Breast epithelium (tissue), 4 donors: Measurements from ENCODE around the gene FYCO1. TPM values are rescaled to one million over a fixed set of nuclear protein-coding genes. Genes with fewer than 3 reads are reported as not detected.

Experiments used
- DNase-seq, 2 donors: peaks; one replicate each; pipeline ENCODE4 v3.0.0-alpha.2; 2019; ENCODE audit warnings: low spot score in 2 of 2
- H3K27ac ChIP-seq, 2 donors: fragments of 200-600 bp; sonication (generic) in 1 of 2; one replicate each; pipeline ENCODE4 v1.5.1; 2016 to 2019; ENCODE audit warnings: mild to moderate bottlenecking in 1 of 2
- H3K27me3 ChIP-seq, 2 donors: fragments of 200-600 bp; sonication (generic) in 1 of 2; one replicate each; pipeline versions ENCODE4 v1.5.1 to v1.6.0; 2017 to 2019; ENCODE audit warnings: control low read depth in 1 of 2, mild to moderate bottlenecking in 1 of 2
- H3K36me3 ChIP-seq: fragments of 200-600 bp; one replicate; pipeline ENCODE4 v1.5.1; 2019
- H3K4me1 ChIP-seq, 2 donors: fragments of 200-600 bp; sonication (generic); one replicate each; pipeline ENCODE4 v1.5.1; 2016 to 2019; ENCODE audit warnings: control low read depth in 1 of 2
- H3K4me3 ChIP-seq, 3 donors: fragments of 200-600 bp; sonication (generic); 1 replicate in 2 of 3; 2 replicates in 1 of 3; pipeline ENCODE4 v1.5.1; 2016 to 2019; ENCODE audit warnings: mild to moderate bottlenecking in 3 of 3, moderate library complexity in 2 of 3
- H3K9me3 ChIP-seq, 2 donors: fragments of 200-600 bp; sonication (generic) in 1 of 2; one replicate each; pipeline ENCODE4 v1.5.1; 2016 to 2019; ENCODE audit warnings: control low read depth in 1 of 2
- POLR2A ChIP-seq: fragments of 450-650 bp; IDR thresholded peaks from one replicate; pipeline ENCODE4 v1.6.1; 2016; ENCODE audit warnings: antibody characterized with exemption, mild to moderate bottlenecking, moderate library complexity
- POLR2AphosphoS5 ChIP-seq, 3 donors: sonication (generic); formaldehyde crosslinking; IDR thresholded peaks; one replicate each; pipeline ENCODE4 v1.6.1; 2017; ENCODE audit warnings: antibody characterized with exemption in 3 of 3
- intact Hi-C: fragments of 100-400 bp; cut with DNase I; formaldehyde crosslinking; loops from one replicate; pipeline ENCODE4 v1.15.1; 2023; ENCODE audit warnings: low total_unique reads
- total RNA-seq, 3 donors: library from RNA; depleted of rRNA; stranded (reverse); fragments of >200 nt; gene quantifications; one replicate each; pipeline ENCODE4 v1.1.0, GENCODE V29; 2016
- TF ChIP-seq, protein P1 (sequence below), 3 donors: fragments of 450-650 bp; IDR thresholded peaks; one replicate each; pipeline ENCODE4 v1.5.1; 2016 to 2017; ENCODE audit warnings: antibody characterized with exemption in 3 of 3, mild to moderate bottlenecking in 3 of 3, moderate library complexity in 3 of 3

FYCO1 gene
- total RNA-seq, 3 donors from 2014 or later, result 40.7 to 48.2 (median 44.6) TPM

DNA sequence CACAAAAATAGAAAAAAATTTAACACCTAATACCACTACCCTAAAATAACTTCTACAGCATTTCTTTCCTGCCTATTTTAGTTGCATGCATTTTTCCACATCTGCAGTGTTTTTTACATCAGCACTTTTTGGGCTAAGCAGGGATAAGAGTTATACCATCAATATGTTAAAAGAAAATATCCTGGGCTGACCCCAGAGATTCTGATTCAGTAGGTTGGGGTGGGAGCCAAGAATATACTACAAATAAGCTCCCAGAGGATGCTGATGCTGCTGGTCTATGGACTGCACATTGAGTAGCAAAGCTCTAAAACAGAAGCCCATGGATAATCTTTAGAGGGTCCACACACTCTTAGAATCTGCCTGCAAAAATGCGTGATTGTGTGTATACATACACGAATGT lies 14.8 kb downstream of the FYCO1 start:
- Histone ChIP-seq H3K27me3 (no peaks in the 10 kb centered on the region), H3K36me3 (no peaks in the 10 kb centered on the region), H3K4me1 (peaks cover 4 to 22% of the 10 kb centered on the region in 2 donors), H3K9me3 (no peaks in the 10 kb centered on the region), H3K27ac (no peak overlapping the region), H3K4me3 (no peak overlapping the region)
- TF ChIP-seq, protein P1, sequence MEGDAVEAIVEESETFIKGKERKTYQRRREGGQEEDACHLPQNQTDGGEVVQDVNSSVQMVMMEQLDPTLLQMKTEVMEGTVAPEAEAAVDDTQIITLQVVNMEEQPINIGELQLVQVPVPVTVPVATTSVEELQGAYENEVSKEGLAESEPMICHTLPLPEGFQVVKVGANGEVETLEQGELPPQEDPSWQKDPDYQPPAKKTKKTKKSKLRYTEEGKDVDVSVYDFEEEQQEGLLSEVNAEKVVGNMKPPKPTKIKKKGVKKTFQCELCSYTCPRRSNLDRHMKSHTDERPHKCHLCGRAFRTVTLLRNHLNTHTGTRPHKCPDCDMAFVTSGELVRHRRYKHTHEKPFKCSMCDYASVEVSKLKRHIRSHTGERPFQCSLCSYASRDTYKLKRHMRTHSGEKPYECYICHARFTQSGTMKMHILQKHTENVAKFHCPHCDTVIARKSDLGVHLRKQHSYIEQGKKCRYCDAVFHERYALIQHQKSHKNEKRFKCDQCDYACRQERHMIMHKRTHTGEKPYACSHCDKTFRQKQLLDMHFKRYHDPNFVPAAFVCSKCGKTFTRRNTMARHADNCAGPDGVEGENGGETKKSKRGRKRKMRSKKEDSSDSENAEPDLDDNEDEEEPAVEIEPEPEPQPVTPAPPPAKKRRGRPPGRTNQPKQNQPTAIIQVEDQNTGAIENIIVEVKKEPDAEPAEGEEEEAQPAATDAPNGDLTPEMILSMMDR (IDR thresholded peaks at IDR 0.05), result no peak
- TF ChIP-seq POLR2AphosphoS5 (IDR thresholded peaks at IDR 0.05), result no peak
- TF ChIP-seq POLR2A, result no peak
- DNase-seq, result no peak
- intact Hi-C loops, result no loop called here

GRCh38 chr3:45980229-45980813 lies 15.3 kb downstream of the FYCO1 start:
- no peak for DNase-seq
- intact Hi-C loops, result no loop called here
- Histone ChIP-seq H3K27ac (no peak overlapping the region), H3K36me3 (no peaks in the 10 kb centered on the region), H3K9me3 (no peaks in the 10 kb centered on the region), H3K4me3 (no peak overlapping the region), H3K4me1 (peaks cover 4 to 17% of the 10 kb centered on the region in 2 donors), H3K27me3 (no peaks in the 10 kb centered on the region)
- TF ChIP-seq POLR2AphosphoS5 (IDR thresholded peaks at IDR 0.05), result no peak
- TF ChIP-seq, protein P1 (IDR thresholded peaks at IDR 0.05), result no peak
- no peak for TF ChIP-seq POLR2A

DNA sequence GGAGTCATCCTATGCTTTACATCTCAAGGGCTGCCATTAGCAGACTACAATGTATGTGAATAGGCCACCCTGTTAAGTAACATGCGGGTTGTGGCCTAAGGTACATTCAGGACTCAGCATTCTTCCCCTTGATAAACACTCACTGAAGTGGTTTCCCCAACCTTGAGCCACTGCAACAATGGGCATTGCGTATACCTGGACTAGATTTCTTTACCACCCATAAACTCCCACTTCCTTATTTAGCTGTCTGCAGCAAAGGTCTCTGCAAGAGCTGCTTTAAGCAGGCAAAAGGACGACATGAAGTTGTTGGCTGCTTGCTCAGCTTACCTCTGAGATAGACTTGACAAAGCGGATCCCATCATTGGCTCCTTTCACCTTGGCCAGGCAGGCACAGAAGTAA lies 16.2 kb downstream of the FYCO1 start:
- intact Hi-C loops, result no loop called here
- Histone ChIP-seq H3K9me3 (no peaks in the 10 kb centered on the region), H3K4me1 (peaks cover 4 to 7% of the 10 kb centered on the region in 2 donors), H3K36me3 (no peaks in the 10 kb centered on the region), H3K4me3 (no peak overlapping the region), H3K27me3 (no peaks in the 10 kb centered on the region), H3K27ac (peak overlapping the region; percentile 13 to 52)
- DNase-seq, result no peak
- TF ChIP-seq POLR2AphosphoS5 (IDR thresholded peaks at IDR 0.05), result no peak
- no peak for TF ChIP-seq POLR2A
- TF ChIP-seq, protein P1 (IDR thresholded peaks at IDR 0.05), result no peak

DNA sequence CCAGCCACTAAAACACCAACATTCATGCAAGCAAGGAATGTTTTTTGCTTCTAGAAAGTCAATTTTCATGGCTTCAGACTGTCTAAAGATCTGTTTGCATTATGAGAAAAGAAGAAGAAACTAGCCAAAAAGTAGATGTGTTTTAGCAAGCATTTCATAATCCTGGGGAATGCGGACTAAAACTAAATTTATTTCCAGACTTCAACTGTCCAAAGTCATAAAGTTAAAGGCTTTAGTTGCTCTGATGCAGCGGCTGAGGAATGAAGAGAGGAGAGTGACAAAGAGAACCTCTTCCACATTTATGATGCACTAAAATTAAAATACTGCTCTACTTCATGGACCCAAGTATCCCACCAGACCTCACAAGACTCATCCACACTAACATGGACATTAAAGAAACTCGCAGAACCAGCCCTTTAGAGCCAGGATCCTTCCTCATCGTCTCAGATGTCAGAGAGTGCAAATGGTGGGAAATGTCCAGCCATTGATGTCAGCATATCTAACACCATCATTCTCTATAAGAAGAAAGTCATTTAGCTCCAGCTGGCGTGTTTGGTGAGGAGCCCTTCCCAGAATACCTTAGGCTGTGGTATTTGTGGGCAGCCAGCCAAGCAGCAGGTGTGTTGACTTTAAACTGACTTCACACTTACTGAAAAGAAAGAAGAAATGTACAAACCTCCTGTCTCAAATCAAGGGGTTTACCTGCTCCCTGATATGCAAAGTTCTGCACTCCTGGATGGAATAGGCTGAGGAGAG lies 17.4 kb downstream of the FYCO1 start:
- H3K9me3 ChIP-seq, result no peaks in the 10 kb centered on the region
- H3K4me1 ChIP-seq, result no peaks in the 10 kb centered on the region
- TF ChIP-seq, protein P1 (IDR thresholded peaks at IDR 0.05), result no peak
- no peak for TF ChIP-seq POLR2A
- TF ChIP-seq POLR2AphosphoS5 (IDR thresholded peaks at IDR 0.05), result no peak
- no peaks in the 10 kb centered on the region for H3K27me3 ChIP-seq
- H3K4me3 ChIP-seq, result no peak overlapping the region
- H3K36me3 ChIP-seq, result no peaks in the 10 kb centered on the region
- intact Hi-C loops, result no loop called here
- peak; percentile 78 to 81 for DNase-seq
- peak overlapping the region in 1 of 2 donors; percentile 51 for H3K27ac ChIP-seq
